Mononuclear cell (primary cell): ENCODE results near the gene TNFRSF19. TPM values are rescaled to one million over a fixed set of nuclear protein-coding genes. Genes with fewer than 3 reads are reported as not detected.

Experiments used
- H3K27me3 ChIP-seq: 2 replicates; pipeline ENCODE4 v1.6.0; 2011; ENCODE audit warnings: low read length, control low read depth; ENCODE audit not compliant: insufficient read depth
- H3K4me1 ChIP-seq: 2 replicates; pipeline ENCODE4 v1.5.1; 2011; ENCODE audit warnings: mild to moderate bottlenecking, low read length, control low read depth; ENCODE audit not compliant: insufficient read depth
- H3K4me3 ChIP-seq: 2 replicates; pipeline ENCODE4 v1.5.1; 2011; ENCODE audit warnings: mild to moderate bottlenecking, low read length, moderate library complexity
- H3K9me3 ChIP-seq: 2 replicates; pipeline ENCODE4 v1.5.1; 2011; ENCODE audit warnings: low read depth, mild to moderate bottlenecking, control low read depth, low read length
- total RNA-seq: library from RNA; depleted of rRNA; stranded (reverse); fragments of >200 nt; gene quantifications from one replicate; pipeline ENCODE4 v1.2.3, GENCODE V29; 2012

TNFRSF19 gene
- total RNA-seq, 1 donor = 0.21 TPM

DNA sequence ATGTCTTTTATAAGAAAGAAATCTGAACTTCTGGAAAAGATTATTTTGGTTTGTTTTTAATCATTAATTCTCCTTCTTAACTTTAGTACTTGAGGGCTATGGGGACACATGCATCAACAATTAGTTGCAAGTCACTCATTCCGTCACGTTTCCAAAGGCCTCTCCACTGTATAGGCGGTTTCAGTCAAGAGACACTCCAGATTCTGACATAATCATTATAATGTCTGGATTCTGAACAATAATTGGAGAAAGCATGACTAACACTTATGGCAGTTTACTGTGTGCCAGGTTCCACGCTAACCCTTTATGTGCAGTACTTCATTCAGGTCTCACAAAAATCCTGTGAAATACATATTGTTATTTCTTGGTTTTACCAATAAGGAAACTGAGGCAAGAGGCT, 71.9 kb downstream of the TNFRSF19 start:
- Histone ChIP-seq H3K27me3 (no peaks in the 10 kb centered on the region), H3K4me1 (peaks cover 3% of the 10 kb centered on the region), H3K4me3 (no peak overlapping the region), H3K9me3 (no peaks in the 10 kb centered on the region)

DNA sequence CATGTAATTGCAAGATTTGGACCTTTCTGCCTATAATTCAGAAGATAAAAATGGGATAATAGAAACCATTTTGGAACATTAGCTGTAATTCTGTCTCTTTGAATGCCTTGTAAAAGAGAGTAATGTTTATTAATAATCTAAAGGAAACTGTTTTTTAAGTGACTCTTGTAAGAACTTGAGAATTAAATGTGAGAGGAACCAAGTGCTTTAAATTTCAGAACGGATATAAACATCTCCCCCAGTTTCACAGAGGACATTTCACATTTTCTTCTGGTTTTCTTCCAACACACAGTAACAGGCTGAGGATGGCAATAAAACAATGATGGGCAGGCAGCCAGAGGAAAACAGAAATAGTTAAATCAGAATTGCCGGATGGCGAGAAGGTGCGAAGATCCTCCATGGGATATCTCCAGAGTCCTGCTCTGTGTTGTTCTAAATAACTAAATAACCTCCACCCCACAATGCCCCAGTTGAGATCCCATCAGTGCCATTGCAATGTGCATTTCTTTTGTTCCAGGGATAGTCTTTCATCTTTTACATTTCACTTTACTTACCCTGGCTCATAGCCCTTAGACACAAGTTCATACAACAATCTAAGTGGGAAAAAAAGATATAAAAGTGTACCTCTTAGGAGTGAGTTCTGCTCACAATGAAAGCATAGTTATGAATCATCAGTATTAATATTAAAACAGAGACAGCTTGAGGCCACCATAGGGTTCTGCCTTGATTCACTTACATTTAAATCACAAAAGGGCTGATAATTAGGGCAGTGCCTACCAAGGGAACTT, 73.3 kb downstream of the TNFRSF19 start:
- Histone ChIP-seq H3K9me3 (no peaks in the 10 kb centered on the region), H3K27me3 (peaks cover 4% of the 10 kb centered on the region), H3K4me3 (no peak overlapping the region), H3K4me1 (no peaks in the 10 kb centered on the region)

GRCh38 chr13:23644126-23644419, 73.9 kb downstream of the TNFRSF19 start:
- H3K9me3 ChIP-seq = no peaks in the 10 kb centered on the region
- no peaks in the 10 kb centered on the region for H3K4me1 ChIP-seq
- no peak overlapping the region for H3K4me3 ChIP-seq
- peaks cover 9% of the 10 kb centered on the region for H3K27me3 ChIP-seq

DNA sequence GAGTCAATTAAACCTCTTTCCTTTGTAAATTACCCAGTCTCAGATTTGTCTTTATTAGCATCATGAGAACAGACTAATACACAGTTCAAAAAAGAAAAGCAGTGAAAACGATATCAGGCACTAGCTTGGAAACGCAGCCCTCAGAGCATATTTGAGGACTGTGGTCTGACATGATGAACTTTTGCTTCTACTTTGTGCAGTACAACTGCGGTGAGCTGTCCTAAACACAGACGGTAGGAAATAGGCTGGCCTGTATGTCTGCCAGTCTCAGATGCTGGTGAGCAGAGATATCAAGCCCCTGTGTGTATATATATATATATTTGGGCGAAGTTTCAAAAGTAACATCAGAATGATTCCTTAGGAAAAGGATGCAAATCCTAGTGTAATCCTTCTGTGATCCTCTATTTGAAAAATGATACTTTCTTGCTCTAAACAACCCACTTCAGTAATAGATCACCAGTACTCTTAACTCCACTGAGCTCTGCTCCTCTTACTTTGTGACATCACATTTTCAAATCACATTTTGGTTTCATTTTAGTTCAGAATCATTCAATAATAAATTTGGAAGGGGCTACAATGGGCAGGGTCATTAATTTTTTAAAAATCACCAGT, 74.4 kb downstream of the TNFRSF19 start:
- H3K9me3 ChIP-seq = no peaks in the 10 kb centered on the region
- H3K4me3 ChIP-seq = no peak overlapping the region
- peaks cover 14% of the 10 kb centered on the region for H3K27me3 ChIP-seq
- H3K4me1 ChIP-seq = no peaks in the 10 kb centered on the region

GRCh38 chr13:23645851-23646250, 75.6 kb downstream of the TNFRSF19 start:
- Histone ChIP-seq H3K27me3 (peaks cover 20% of the 10 kb centered on the region), H3K4me1 (no peaks in the 10 kb centered on the region), H3K9me3 (no peaks in the 10 kb centered on the region), H3K4me3 (no peak overlapping the region)

DNA sequence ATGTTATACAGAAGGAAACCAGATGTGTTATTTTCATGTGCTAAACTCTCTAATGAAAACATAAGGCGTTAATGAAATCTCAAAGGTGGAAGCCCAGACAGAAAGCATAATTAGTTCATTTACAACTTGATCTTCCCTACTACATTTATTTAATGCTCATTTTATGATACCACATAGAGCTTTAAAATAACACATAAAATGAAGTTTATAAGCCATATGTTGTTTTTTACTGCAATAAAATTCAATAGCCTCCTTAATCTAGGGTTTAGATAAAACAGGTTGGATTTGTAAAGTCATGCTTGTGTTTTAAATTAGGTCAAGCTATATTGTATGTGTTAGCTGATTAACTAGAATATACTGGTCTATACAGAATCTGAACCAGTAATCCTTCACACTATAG, 81.2 kb downstream of the TNFRSF19 start:
- H3K9me3 ChIP-seq = no peaks in the 10 kb centered on the region
- no peak overlapping the region for H3K4me3 ChIP-seq
- H3K27me3 ChIP-seq = peaks cover 20% of the 10 kb centered on the region
- H3K4me1 ChIP-seq = no peaks in the 10 kb centered on the region

DNA sequence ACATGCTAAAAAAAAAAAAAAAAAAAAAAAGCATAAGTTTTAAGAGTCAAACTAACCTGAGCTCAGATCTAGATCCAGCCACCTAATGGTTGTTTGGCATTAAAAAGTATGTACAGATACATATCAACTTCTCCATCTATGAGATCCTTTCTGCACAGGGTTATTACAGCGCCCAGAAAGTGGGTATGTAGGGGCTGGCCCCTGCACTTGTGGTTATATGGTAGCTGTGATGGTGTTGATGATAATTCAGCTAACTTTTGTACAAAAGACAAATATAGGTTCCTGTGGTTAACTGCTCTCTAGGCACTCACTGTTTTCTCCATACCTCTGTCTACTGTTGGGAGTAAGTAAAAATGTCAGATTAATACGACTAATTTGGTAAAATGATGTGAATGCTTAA, 81.7 kb downstream of the TNFRSF19 start:
- Histone ChIP-seq H3K27me3 (peaks cover 20% of the 10 kb centered on the region), H3K4me1 (no peaks in the 10 kb centered on the region), H3K9me3 (no peaks in the 10 kb centered on the region), H3K4me3 (no peak overlapping the region)

GRCh38 chr13:23652909-23653726, 82.9 kb downstream of the TNFRSF19 start:
- Histone ChIP-seq H3K4me1 (no peaks in the 10 kb centered on the region), H3K9me3 (no peaks in the 10 kb centered on the region), H3K4me3 (no peak overlapping the region), H3K27me3 (peaks cover 20% of the 10 kb centered on the region)

GRCh38 chr13:23654111-23655110, 84.2 kb downstream of the TNFRSF19 start:
- H3K4me3 ChIP-seq = no peak overlapping the region
- no peaks in the 10 kb centered on the region for H3K9me3 ChIP-seq
- H3K4me1 ChIP-seq = no peaks in the 10 kb centered on the region
- peaks cover 8% of the 10 kb centered on the region for H3K27me3 ChIP-seq

- Histone ChIP-seq H3K4me1 (no peaks in the 10 kb centered on the region), H3K27me3 (no peaks in the 10 kb centered on the region), H3K4me3 (no peak overlapping the region)
These were observed 85.1 kb downstream of the TNFRSF19 start for GRCh38 chr13:23655321-23655720.

GRCh38 chr13:23656637-23657371, 86.6 kb downstream of the TNFRSF19 start:
- no peak overlapping the region for H3K4me3 ChIP-seq
- H3K9me3 ChIP-seq = no peaks in the 10 kb centered on the region
- H3K4me1 ChIP-seq = no peaks in the 10 kb centered on the region
- no peaks in the 10 kb centered on the region for H3K27me3 ChIP-seq

More at GRCh38 chr13:23655321-23655720, 85.1 kb downstream of the TNFRSF19 start:
- no peaks in the 10 kb centered on the region for H3K9me3 ChIP-seq

DNA sequence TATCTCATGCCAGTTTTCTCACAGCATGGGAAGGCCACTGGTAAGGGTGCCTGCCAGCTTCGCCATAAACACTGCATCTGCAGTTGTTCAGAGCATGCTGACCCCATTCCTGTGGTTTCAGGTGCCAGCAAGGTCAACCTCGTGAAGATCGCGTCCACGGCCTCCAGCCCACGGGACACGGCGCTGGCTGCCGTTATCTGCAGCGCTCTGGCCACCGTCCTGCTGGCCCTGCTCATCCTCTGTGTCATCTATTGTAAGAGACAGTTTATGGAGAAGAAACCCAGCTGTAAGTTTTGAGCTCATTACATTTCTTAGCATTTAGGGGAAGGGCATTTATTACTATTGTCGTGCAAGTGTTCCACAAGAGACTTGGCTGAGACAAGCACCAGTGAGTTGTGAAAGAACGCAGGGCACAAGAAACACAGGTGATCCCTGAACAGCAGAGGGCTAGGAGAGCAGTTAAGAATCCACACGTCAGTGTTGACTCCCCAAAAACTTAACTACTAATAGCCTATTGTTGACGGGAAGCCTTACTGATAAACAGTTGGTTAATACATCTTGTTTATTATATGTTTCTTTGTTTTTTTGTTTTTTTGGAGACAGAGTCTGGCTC, 88.8 kb downstream of the TNFRSF19 start:
- H3K9me3 ChIP-seq = no peaks in the 10 kb centered on the region
- H3K4me1 ChIP-seq = no peaks in the 10 kb centered on the region
- no peak overlapping the region for H3K4me3 ChIP-seq
- H3K27me3 ChIP-seq = no peaks in the 10 kb centered on the region

DNA sequence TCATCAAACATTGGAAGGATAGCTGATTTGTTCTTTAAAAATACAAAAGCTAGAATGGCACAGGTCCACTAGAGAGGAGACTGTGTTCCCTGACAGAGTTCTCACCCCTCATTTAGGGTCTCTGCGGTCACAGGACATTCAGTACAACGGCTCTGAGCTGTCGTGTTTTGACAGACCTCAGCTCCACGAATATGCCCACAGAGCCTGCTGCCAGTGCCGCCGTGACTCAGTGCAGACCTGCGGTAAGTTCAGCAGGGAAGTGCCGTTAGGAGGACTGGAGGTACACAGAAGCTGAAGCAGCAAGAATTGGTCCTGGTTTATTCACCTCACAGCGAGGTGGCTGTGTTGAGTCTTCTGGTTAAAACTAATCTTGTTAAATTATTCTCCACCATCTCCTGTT, 90.0 kb downstream of the TNFRSF19 start:
- Histone ChIP-seq H3K4me3 (no peak overlapping the region), H3K4me1 (no peaks in the 10 kb centered on the region), H3K27me3 (no peaks in the 10 kb centered on the region), H3K9me3 (no peaks in the 10 kb centered on the region)

- no peaks in the 10 kb centered on the region for H3K4me1 ChIP-seq
- no peak overlapping the region for H3K4me3 ChIP-seq
- H3K9me3 ChIP-seq = no peaks in the 10 kb centered on the region
- no peaks in the 10 kb centered on the region for H3K27me3 ChIP-seq
These were observed 96.4 kb downstream of the TNFRSF19 start for GRCh38 chr13:23666582-23666981.
